ENCODE results near the gene MINDY4. TPM values are rescaled to one million over a fixed set of nuclear protein-coding genes. Genes with fewer than 3 reads are reported as not detected.

Gene MINDY4
- total RNA-seq, 2 donors from 2014 or later: 2.2 to 4.2 TPM

GRCh38 chr7:30817371-30817767, 46.2 kb downstream of the MINDY4 start:
- no peak overlapping the region for H3K9ac ChIP-seq (ENCODE audit: low read depth in 2 of 2, low read length in 2 of 2)
- no peaks in the 10 kb centered on the region for H3K27me3 ChIP-seq
- intact Hi-C loops (cut with DNase I): no loop called here
- H3K27ac ChIP-seq: no peak overlapping the region
- no peaks in the 10 kb centered on the region for H3K4me1 ChIP-seq
- H3K36me3 ChIP-seq: no peaks in the 10 kb centered on the region
- no peak overlapping the region for H3K4me3 ChIP-seq
- H3K9me3 ChIP-seq: no peaks in the 10 kb centered on the region
- peak; percentile 10 for DNase-seq
- TF ChIP-seq CTCF (IDR thresholded peaks at IDR 0.05): no peak

- TF ChIP-seq CTCF (IDR thresholded peaks at IDR 0.05): no peak
- Histone ChIP-seq H3K36me3 (no peaks in the 10 kb centered on the region), H3K4me3 (no peak overlapping the region), H3K4me1 (no peaks in the 10 kb centered on the region), H3K27me3 (no peaks in the 10 kb centered on the region), H3K9me3 (no peaks in the 10 kb centered on the region), H3K9ac (ENCODE audit: low read depth in 2 of 2, low read length in 2 of 2) (no peak overlapping the region), H3K27ac (no peak overlapping the region)
- intact Hi-C loops (cut with DNase I): no loop called here
- no peak for DNase-seq
Observed at GRCh38 chr7:30824821-30825720, 53.9 kb downstream of the MINDY4 start.

GRCh38 chr7:30826181-30826580, 55.0 kb downstream of the MINDY4 start:
- no peak overlapping the region for H3K9ac ChIP-seq (ENCODE audit: low read depth in 2 of 2, low read length in 2 of 2)
- intact Hi-C loops (cut with DNase I): no loop called here
- DNase-seq: no peak

GRCh38 chr7:30828591-30828990, 57.4 kb downstream of the MINDY4 start:
- Histone ChIP-seq H3K9ac (ENCODE audit: low read depth in 2 of 2, low read length in 2 of 2) (no peak overlapping the region), H3K27ac (no peak overlapping the region), H3K9me3 (no peaks in the 10 kb centered on the region), H3K36me3 (no peaks in the 10 kb centered on the region), H3K27me3 (no peaks in the 10 kb centered on the region), H3K4me3 (no peak overlapping the region), H3K4me1 (no peaks in the 10 kb centered on the region)
- no peak for DNase-seq
- intact Hi-C loops (cut with DNase I): no loop called here
- no peak for TF ChIP-seq CTCF (IDR thresholded peaks at IDR 0.05)

More at GRCh38 chr7:30826181-30826580, 55.0 kb downstream of the MINDY4 start:
- Histone ChIP-seq H3K4me1 (no peaks in the 10 kb centered on the region), H3K9me3 (no peaks in the 10 kb centered on the region), H3K36me3 (no peaks in the 10 kb centered on the region), H3K4me3 (no peak overlapping the region), H3K27me3 (no peaks in the 10 kb centered on the region), H3K27ac (no peak overlapping the region)
- TF ChIP-seq CTCF (IDR thresholded peaks at IDR 0.05): no peak

- Histone ChIP-seq H3K36me3 (no peaks in the 10 kb centered on the region), H3K4me1 (no peaks in the 10 kb centered on the region), H3K9ac (ENCODE audit: low read depth in 2 of 2, low read length in 2 of 2) (no peak overlapping the region), H3K27ac (no peak overlapping the region), H3K9me3 (peaks cover 4% of the 10 kb centered on the region), H3K27me3 (no peaks in the 10 kb centered on the region), H3K4me3 (no peak overlapping the region)
- intact Hi-C loops (cut with DNase I): no loop called here
- TF ChIP-seq CTCF (IDR thresholded peaks at IDR 0.05): no peak
- no peak for DNase-seq
Observed at GRCh38 chr7:30829471-30829870, 58.3 kb downstream of the MINDY4 start.
